Measurements from ENCODE around the gene COG1. TPM values are rescaled to one million over a fixed set of nuclear protein-coding genes. Genes with fewer than 3 reads are reported as not detected.

The COG1 gene
- total RNA-seq, 1 donor from 2014 or later, result 18.3 TPM

DNA sequence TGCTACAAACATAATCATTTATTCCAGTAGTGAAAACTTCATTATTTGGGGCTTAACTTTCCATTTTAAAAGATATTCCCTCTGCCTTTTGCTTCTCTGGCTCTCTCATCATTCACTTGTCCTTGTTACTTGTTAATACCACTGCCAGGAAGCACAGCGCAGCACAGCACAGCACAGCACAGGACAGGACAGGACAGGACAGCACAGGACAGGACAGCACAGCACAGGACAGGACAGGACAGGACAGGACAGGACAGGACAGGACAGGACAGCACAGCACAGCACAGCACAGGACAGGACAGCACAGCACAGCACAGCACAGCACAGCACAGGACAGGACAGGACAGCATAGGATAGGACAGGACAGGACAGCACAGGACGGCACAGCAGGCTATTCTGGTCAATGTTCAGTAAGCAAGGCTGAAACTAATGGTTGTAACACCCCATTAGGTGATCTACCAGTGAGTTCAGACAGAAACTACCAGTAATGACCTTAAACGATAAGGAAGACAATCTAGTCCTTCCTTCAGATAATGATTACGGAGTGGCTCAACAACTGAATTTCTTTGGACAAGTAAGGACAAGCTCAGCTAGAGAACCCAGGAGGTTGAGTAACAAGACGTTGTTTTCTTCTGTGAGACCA is 31.9 kb downstream of the COG1 start:
- H3K4me1 ChIP-seq (ENCODE audit: control insufficient read depth in 3 of 3, insufficient read depth in 3 of 3, low read length in 3 of 3), result peaks cover 21 to 35% (median 26%) of the 10 kb centered on the region in 3 donors
- H3K27me3 ChIP-seq (ENCODE audit: control insufficient read depth in 3 of 3, insufficient read depth in 3 of 3, low read length in 3 of 3), result no peaks in the 10 kb centered on the region
- peak overlapping the region in 1 of 3 donors; percentile 33 for H3K9ac ChIP-seq (ENCODE audit: low read depth in 1 of 3, low read length in 3 of 3)
- peaks cover 0 to 3% (median 0%) of the 10 kb centered on the region in 3 donors for H3K36me3 ChIP-seq (ENCODE audit: control insufficient read depth in 3 of 3, insufficient read depth in 3 of 3, low read length in 3 of 3)
- H3K27ac ChIP-seq (ENCODE audit: low read depth, low read length), result no peak overlapping the region
- H3K9me3 ChIP-seq (ENCODE audit: control insufficient read depth in 3 of 3, low read length in 3 of 3), result no peaks in the 10 kb centered on the region
- no peak overlapping the region for H3K4me3 ChIP-seq (ENCODE audit: low read length in 3 of 3)

DNA sequence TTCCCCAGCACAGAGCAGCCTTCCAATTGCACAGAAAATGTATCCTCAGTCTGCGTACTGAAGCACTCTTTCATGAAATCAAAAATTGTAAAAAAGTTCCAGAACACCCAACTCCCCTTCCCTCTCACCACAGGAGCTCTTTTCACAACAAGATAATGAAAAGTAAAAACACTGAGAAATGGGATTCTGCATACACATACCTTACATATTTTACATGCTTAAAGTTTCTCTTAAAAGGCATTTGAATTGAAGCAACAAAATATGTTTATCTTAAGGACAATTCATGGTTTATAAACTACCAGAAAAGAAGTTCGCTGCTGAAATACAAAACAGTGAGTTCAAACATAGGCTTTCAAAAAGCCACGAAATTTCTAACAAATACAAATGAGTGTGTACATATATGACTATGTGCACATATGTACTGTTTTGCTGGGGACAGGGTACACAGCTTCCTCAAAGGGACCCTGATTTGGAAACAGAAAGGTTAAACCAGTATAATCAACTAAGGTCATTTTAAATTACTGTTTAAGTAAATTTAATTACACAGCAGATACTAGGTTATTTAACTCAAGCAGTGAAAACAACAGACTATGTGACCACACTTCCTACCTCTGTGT is 33.8 kb downstream of the COG1 start:
- H3K27me3 ChIP-seq (ENCODE audit: control insufficient read depth in 3 of 3, insufficient read depth in 3 of 3, low read length in 3 of 3), result no peaks in the 10 kb centered on the region
- peaks cover 0 to 3% (median 0%) of the 10 kb centered on the region in 3 donors for H3K36me3 ChIP-seq (ENCODE audit: control insufficient read depth in 3 of 3, insufficient read depth in 3 of 3, low read length in 3 of 3)
- peak overlapping the region in 2 of 3 donors; percentile 12 to 44 for H3K9ac ChIP-seq (ENCODE audit: low read depth in 1 of 3, low read length in 3 of 3)
- H3K4me1 ChIP-seq (ENCODE audit: control insufficient read depth in 3 of 3, insufficient read depth in 3 of 3, low read length in 3 of 3), result peaks cover 29 to 43% (median 29%) of the 10 kb centered on the region in 3 donors
- H3K27ac ChIP-seq (ENCODE audit: low read depth, low read length), result peak overlapping the region; percentile 86
- no peak overlapping the region for H3K4me3 ChIP-seq (ENCODE audit: low read length in 3 of 3)
- H3K9me3 ChIP-seq (ENCODE audit: control insufficient read depth in 3 of 3, low read length in 3 of 3), result no peaks in the 10 kb centered on the region

DNA sequence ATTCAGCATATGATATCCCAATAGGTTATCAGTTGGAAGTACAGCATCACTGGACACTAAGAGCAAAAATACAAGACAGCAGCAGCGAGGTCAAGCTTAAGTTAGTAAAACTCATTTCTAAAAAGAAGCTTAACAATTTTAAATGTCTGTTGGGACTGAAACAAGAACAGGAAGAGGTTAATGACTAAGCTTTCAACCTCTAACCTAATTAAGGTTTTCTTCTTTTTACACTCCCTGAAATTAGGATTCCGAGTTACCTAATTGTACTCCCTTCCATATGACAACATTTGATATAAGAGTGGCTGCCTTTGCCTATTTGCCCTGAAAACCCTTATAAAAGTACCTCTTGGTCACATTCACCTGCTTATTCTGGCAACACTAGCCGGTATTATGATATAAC is 34.5 kb downstream of the COG1 start:
- peaks cover 29 to 43% (median 29%) of the 10 kb centered on the region in 3 donors for H3K4me1 ChIP-seq (ENCODE audit: control insufficient read depth in 3 of 3, insufficient read depth in 3 of 3, low read length in 3 of 3)
- H3K9me3 ChIP-seq (ENCODE audit: control insufficient read depth in 3 of 3, low read length in 3 of 3), result no peaks in the 10 kb centered on the region
- no peak overlapping the region for H3K4me3 ChIP-seq (ENCODE audit: low read length in 3 of 3)

DNA sequence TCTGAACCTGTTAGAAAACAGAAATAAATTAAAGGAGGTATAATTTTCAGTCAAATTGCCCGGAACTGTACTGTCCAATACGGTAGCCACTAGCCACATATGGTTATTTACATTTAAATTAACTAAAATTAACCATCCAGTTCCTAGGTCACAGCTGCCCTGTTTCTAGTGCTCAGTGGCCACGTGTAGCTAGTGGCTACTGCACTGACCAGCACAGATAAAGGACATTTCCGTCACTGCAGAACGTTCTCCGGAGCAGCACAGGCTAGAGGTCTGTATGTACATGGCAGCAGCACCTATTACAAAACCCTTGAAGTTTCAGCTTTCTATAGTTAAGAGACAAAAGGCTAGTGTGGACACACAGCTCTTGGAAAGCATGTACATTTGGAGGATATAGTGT is 35.1 kb downstream of the COG1 start:
- Histone ChIP-seq H3K9ac (ENCODE audit: low read depth in 1 of 3, low read length in 3 of 3) (peak overlapping the region; percentile 44 to 55 (median 50)), H3K4me3 (ENCODE audit: low read length in 3 of 3) (peak overlapping the region in 1 of 3 donors; percentile 9), H3K36me3 (ENCODE audit: control insufficient read depth in 3 of 3, insufficient read depth in 3 of 3, low read length in 3 of 3) (peaks cover 0 to 3% (median 0%) of the 10 kb centered on the region in 3 donors), H3K4me1 (ENCODE audit: control insufficient read depth in 3 of 3, insufficient read depth in 3 of 3, low read length in 3 of 3) (peaks cover 29 to 45% (median 29%) of the 10 kb centered on the region in 3 donors), H3K27ac (ENCODE audit: low read depth, low read length) (peak overlapping the region; percentile 86), H3K9me3 (ENCODE audit: control insufficient read depth in 3 of 3, low read length in 3 of 3) (no peaks in the 10 kb centered on the region), H3K27me3 (ENCODE audit: control insufficient read depth in 3 of 3, insufficient read depth in 3 of 3, low read length in 3 of 3) (no peaks in the 10 kb centered on the region)

More for the DNA sequence above, 34.5 kb downstream of the COG1 start:
- no peaks in the 10 kb centered on the region for H3K27me3 ChIP-seq (ENCODE audit: control insufficient read depth in 3 of 3, insufficient read depth in 3 of 3, low read length in 3 of 3)
- H3K9ac ChIP-seq (ENCODE audit: low read depth in 1 of 3, low read length in 3 of 3), result peak overlapping the region; percentile 44 to 55 (median 50)
- H3K27ac ChIP-seq (ENCODE audit: low read depth, low read length), result peak overlapping the region; percentile 86
- peaks cover 0 to 3% (median 0%) of the 10 kb centered on the region in 3 donors for H3K36me3 ChIP-seq (ENCODE audit: control insufficient read depth in 3 of 3, insufficient read depth in 3 of 3, low read length in 3 of 3)

DNA sequence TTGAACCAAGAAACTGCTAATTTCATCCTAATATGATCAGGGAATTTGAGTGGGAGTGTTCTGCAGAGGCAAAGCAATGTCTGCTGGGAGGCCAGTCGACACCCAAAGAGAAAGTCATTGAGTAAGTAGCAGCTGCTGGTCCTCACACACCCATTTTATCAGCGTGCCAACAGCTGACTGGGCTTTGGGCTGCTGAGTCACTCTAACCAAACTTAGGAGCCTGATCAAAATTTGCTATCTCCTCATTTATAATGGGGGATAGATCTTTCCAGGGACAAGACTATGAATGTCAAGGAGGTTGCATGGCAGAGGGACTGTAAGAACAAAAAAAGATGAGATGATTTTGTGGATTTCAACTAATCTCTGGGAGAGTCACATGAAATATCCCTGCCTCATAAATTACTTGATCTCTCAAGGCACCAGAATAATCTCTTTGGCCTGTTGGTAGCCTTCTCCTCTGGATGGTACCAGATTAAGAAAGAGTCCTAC is 35.9 kb downstream of the COG1 start:
- Histone ChIP-seq H3K4me1 (ENCODE audit: control insufficient read depth in 3 of 3, insufficient read depth in 3 of 3, low read length in 3 of 3) (peaks cover 34 to 54% (median 36%) of the 10 kb centered on the region in 3 donors), H3K36me3 (ENCODE audit: control insufficient read depth in 3 of 3, insufficient read depth in 3 of 3, low read length in 3 of 3) (peaks cover 0 to 3% (median 0%) of the 10 kb centered on the region in 3 donors), H3K4me3 (ENCODE audit: low read length in 3 of 3) (peak overlapping the region in 1 of 3 donors; percentile 11), H3K27me3 (ENCODE audit: control insufficient read depth in 3 of 3, insufficient read depth in 3 of 3, low read length in 3 of 3) (no peaks in the 10 kb centered on the region), H3K27ac (ENCODE audit: low read depth, low read length) (peak overlapping the region; percentile 86), H3K9me3 (ENCODE audit: control insufficient read depth in 3 of 3, low read length in 3 of 3) (no peaks in the 10 kb centered on the region), H3K9ac (ENCODE audit: low read depth in 1 of 3, low read length in 3 of 3) (peak overlapping the region in 1 of 3 donors; percentile 3)

DNA sequence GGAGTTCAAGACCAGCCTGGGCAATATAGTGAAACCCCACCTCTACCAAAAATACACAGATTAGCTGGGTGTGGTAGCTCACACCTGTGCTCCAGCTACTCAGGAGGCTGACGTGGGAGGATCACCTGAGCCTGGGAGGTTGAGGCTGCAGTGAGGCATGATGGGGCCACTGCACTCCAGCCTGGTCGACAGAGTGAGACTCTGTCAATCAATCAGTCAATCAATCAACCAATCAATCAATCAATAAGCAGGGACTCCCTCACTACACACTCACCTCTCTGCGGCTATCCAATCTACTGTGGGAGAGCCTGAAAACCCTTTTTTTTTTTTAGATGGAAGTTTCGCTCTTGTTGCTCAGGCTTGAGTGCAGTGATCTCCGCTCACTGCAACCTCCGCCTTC is 37.2 kb downstream of the COG1 start:
- Histone ChIP-seq H3K4me1 (ENCODE audit: control insufficient read depth in 3 of 3, insufficient read depth in 3 of 3, low read length in 3 of 3) (peaks cover 32 to 49% (median 34%) of the 10 kb centered on the region in 3 donors), H3K9ac (ENCODE audit: low read depth in 1 of 3, low read length in 3 of 3) (no peak overlapping the region), H3K9me3 (ENCODE audit: control insufficient read depth in 3 of 3, low read length in 3 of 3) (no peaks in the 10 kb centered on the region), H3K4me3 (ENCODE audit: low read length in 3 of 3) (no peak overlapping the region), H3K27ac (ENCODE audit: low read depth, low read length) (no peak overlapping the region), H3K36me3 (ENCODE audit: control insufficient read depth in 3 of 3, insufficient read depth in 3 of 3, low read length in 3 of 3) (peaks cover 2 to 6% (median 3%) of the 10 kb centered on the region in 3 donors), H3K27me3 (ENCODE audit: control insufficient read depth in 3 of 3, insufficient read depth in 3 of 3, low read length in 3 of 3) (no peaks in the 10 kb centered on the region)

DNA sequence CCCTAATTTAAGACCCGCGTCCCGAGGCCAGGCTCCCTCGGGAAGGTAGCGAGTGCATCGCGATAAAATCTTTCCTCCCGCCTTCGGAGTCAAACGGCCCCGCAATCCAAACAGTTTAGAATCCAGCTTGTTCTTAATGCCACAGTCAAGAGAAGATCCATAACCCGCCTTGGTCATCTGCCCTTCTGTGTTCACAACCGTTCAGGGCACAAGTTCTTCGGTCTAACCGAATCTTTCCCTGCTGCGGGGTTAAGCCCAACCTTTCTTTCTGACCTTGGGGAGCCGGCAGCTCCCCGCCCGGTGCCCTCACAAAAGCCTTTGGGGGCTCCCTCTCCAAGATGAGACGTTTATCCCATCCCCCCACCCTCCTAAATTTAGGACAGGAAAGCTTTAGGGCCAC is 38.5 kb downstream of the COG1 start:
- H3K27ac ChIP-seq (ENCODE audit: low read depth, low read length), result peak overlapping the region; percentile 85
- peaks cover 6 to 18% (median 8%) of the 10 kb centered on the region in 3 donors for H3K36me3 ChIP-seq (ENCODE audit: control insufficient read depth in 3 of 3, insufficient read depth in 3 of 3, low read length in 3 of 3)

DNA sequence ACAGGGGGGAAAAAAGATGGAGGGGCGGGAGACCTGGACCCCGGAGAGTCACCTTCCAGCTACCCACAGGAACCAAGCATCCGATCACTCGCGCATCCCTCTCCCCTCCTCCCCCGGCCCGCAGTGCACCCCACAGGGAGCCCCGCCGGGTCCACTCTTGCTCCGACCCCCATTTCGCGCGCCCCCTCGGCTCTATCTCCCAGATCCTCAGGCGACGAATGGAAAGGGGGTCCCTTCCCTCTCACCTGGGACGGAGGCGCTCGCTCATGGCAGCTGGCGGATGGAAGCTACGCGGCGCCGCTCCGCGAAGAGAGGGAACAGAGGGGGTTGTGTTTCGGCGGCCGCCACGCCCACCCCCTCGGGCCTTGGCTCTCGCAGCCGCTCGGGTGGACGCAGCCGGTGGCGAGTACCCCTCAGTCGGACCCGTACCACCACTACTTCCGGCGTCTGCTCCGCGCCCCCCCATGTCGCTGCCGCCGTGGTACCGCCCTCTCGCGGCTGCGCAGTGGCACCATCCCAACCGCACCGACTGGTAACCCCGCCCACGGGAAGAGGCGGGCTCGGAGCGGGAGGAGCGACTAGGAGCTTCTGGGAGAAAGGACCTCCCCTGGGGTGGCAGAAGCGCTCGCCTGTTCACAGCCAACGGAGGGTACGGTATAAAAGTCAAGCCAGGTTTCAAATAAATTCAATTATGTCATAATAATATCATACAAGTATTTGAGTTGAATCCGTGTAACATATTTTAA is 39.2 kb downstream of the COG1 start:
- Histone ChIP-seq H3K27ac (ENCODE audit: low read depth, low read length) (peak overlapping the region; percentile 85), H3K36me3 (ENCODE audit: control insufficient read depth in 3 of 3, insufficient read depth in 3 of 3, low read length in 3 of 3) (peaks cover 11 to 25% (median 11%) of the 10 kb centered on the region in 3 donors), H3K4me1 (ENCODE audit: control insufficient read depth in 3 of 3, insufficient read depth in 3 of 3, low read length in 3 of 3) (peaks cover 29 to 42% (median 33%) of the 10 kb centered on the region in 3 donors), H3K27me3 (ENCODE audit: control insufficient read depth in 3 of 3, insufficient read depth in 3 of 3, low read length in 3 of 3) (no peaks in the 10 kb centered on the region), H3K4me3 (ENCODE audit: low read length in 3 of 3) (peak overlapping the region; percentile 92 to 97 (median 95)), H3K9me3 (ENCODE audit: control insufficient read depth in 3 of 3, low read length in 3 of 3) (no peaks in the 10 kb centered on the region), H3K9ac (ENCODE audit: low read depth in 1 of 3, low read length in 3 of 3) (peak overlapping the region; percentile 85 to 96 (median 94))

More for the DNA sequence above, 38.5 kb downstream of the COG1 start:
- no peaks in the 10 kb centered on the region for H3K27me3 ChIP-seq (ENCODE audit: control insufficient read depth in 3 of 3, insufficient read depth in 3 of 3, low read length in 3 of 3)
- H3K4me1 ChIP-seq (ENCODE audit: control insufficient read depth in 3 of 3, insufficient read depth in 3 of 3, low read length in 3 of 3), result peaks cover 32 to 45% (median 34%) of the 10 kb centered on the region in 3 donors
- no peaks in the 10 kb centered on the region for H3K9me3 ChIP-seq (ENCODE audit: control insufficient read depth in 3 of 3, low read length in 3 of 3)
- H3K9ac ChIP-seq (ENCODE audit: low read depth in 1 of 3, low read length in 3 of 3), result peak overlapping the region; percentile 85 to 96 (median 94)
- H3K4me3 ChIP-seq (ENCODE audit: low read length in 3 of 3), result peak overlapping the region; percentile 92 to 97 (median 95)

DNA sequence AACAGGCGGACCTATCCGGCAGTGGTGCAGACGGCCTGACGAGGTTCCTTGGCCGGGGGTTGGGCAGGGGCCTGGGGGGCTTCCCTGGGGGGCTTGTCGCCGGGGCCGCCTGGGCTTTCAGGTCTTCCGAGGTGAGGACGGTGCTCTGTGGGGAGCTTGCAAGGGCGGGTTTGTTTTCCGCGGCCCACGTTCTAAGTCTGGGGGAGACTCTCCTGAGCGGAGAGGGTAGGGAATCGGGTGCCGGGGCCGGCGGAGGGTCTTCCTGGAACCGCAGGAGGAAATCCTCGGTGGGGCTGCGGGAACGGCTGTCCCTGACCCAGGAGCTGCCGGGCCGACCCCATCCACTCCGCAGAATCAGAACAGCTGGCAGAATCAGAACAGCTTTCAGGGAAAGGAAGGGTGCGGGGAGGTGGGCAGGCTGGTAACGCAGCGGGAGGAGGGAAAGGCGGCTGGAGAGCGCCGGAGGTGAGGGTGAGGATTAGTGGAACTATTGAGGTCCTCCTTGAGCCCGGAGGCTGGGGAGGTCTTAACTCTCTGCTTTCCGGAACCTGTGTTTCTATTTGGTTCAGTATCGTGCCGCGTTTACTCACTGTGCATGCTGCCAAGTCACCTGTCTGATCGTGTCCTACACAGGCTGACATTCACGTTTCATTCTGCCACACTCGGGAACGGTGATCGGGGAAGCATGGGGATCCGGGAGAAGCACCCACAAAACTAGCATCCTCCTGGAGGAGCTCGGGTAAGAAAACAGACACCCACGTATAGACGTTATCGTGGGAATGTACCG is 39.9 kb downstream of the COG1 start:
- Histone ChIP-seq H3K4me3 (ENCODE audit: low read length in 3 of 3) (peak overlapping the region; percentile 92 to 97 (median 95)), H3K36me3 (ENCODE audit: control insufficient read depth in 3 of 3, insufficient read depth in 3 of 3, low read length in 3 of 3) (peaks cover 11 to 30% (median 15%) of the 10 kb centered on the region in 3 donors), H3K9me3 (ENCODE audit: control insufficient read depth in 3 of 3, low read length in 3 of 3) (no peaks in the 10 kb centered on the region), H3K27ac (ENCODE audit: low read depth, low read length) (peak overlapping the region; percentile 85), H3K9ac (ENCODE audit: low read depth in 1 of 3, low read length in 3 of 3) (peak overlapping the region; percentile 85 to 96 (median 94)), H3K4me1 (ENCODE audit: control insufficient read depth in 3 of 3, insufficient read depth in 3 of 3, low read length in 3 of 3) (peaks cover 26 to 36% (median 26%) of the 10 kb centered on the region in 3 donors), H3K27me3 (ENCODE audit: control insufficient read depth in 3 of 3, insufficient read depth in 3 of 3, low read length in 3 of 3) (no peaks in the 10 kb centered on the region)
